Endothelial cell of umbilical vein (primary cell): ENCODE measurements around the gene DCAF5. TPM values are rescaled to one million over a fixed set of nuclear protein-coding genes. Genes with fewer than 3 reads are reported as not detected.

ENCODE experiments used
- BruUV-seq: library from RNA; stranded (reverse); fragments of 400-500 nt; replicated peaks from 2 replicates; lab custom pipeline; 2021; lab: Mats Ljungman, UMichigan
- CTCF ChIA-PET: fragments of 300-600, 350-600 bp; sonication (Branson Sonifier 250); formaldehyde crosslinking; loops from one replicate; lab custom pipeline; 2021; ENCODE audit warnings: antibody characterized with exemption, inconsistent platforms; lab: Charles Lee
- POLR2A ChIA-PET: fragments of 300-600, 350-600 bp; sonication (Branson Sonifier 250); formaldehyde crosslinking; loops from one replicate; lab custom pipeline; 2021; ENCODE audit warnings: antibody characterized with exemption, inconsistent platforms; lab: Charles Lee
- DNase-seq: peaks from one replicate; pipeline ENCODE4 v3.0.0-alpha.2; 2011; ENCODE audit warnings: low read depth, low spot score
- FAIRE-seq: peaks from 2 replicates; lab custom pipeline; 2011; peaks lifted over from hg19 to GRCh38; lab: Jason Lieb, UNC
- H2AFZ ChIP-seq: 2 replicates; pipeline ENCODE4 v1.6.0; 2012; ENCODE audit warnings: low read depth, low read length, control low read depth, inconsistent platforms
- H3K27ac ChIP-seq: 2 replicates; pipeline ENCODE4 v1.5.1; 2011; ENCODE audit warnings: low read depth, mild to moderate bottlenecking, control low read depth, low read length, moderate library complexity; ENCODE audit not compliant: insufficient read depth
- H3K27me3 ChIP-seq, 2 experiments: 2 replicates each; pipeline versions ENCODE4 v1.6.0 to v1.6.1; 2011; ENCODE audit warnings: low read length in 2 of 2, mixed read lengths in 1 of 2; ENCODE audit not compliant: control insufficient read depth in 2 of 2, insufficient read depth in 2 of 2
- H3K36me3 ChIP-seq, 2 experiments: 2 replicates in 1 of 2; 3 replicates in 1 of 2; pipeline ENCODE4 v1.5.1; 2011; ENCODE audit warnings: low read length in 2 of 2, mild to moderate bottlenecking in 1 of 2, moderate library complexity in 1 of 2; ENCODE audit not compliant: control insufficient read depth in 2 of 2, insufficient read depth in 2 of 2; ENCODE audit errors: extremely low read depth in 1 of 2
- H3K4me1 ChIP-seq: 3 replicates; pipeline ENCODE4 v1.5.1; 2011; ENCODE audit warnings: mild to moderate bottlenecking, low read length; ENCODE audit not compliant: control insufficient read depth, insufficient read depth; ENCODE audit errors: extremely low read depth
- H3K4me2 ChIP-seq: 2 replicates; pipeline ENCODE4 v1.6.1; 2011; ENCODE audit warnings: low read length, control low read depth, mixed read lengths; ENCODE audit not compliant: insufficient read depth
- H3K4me3 ChIP-seq, 3 experiments: fragments of 200-600 bp in 1 of 3; sonication (generic), shearing (Covaris generic) in 1 of 3; replicated peaks in 1 of 3; 2 replicates each; pipeline ENCODE4 v1.5.1; 2011 to 2016; ENCODE audit warnings: control low read depth in 3 of 3, low read length in 3 of 3, mild to moderate bottlenecking in 2 of 3, inconsistent platforms in 1 of 3, low read depth in 1 of 3, moderate library complexity in 1 of 3; ENCODE audit not compliant: insufficient read depth in 1 of 3
- H3K79me2 ChIP-seq: 2 replicates; pipeline ENCODE4 v1.6.0; 2012; ENCODE audit warnings: low read length, inconsistent platforms; ENCODE audit not compliant: control insufficient read depth, insufficient read depth
- H3K9ac ChIP-seq: replicated peaks from 2 replicates; pipeline ENCODE3; 2011; ENCODE audit warnings: low read length, control low read depth; ENCODE audit not compliant: insufficient read depth; ENCODE audit errors: extremely low read depth
- H3K9me1 ChIP-seq: replicated peaks from 3 replicates; pipeline ENCODE4 v1.6.0; 2011; ENCODE audit warnings: mild to moderate bottlenecking, low read length; ENCODE audit not compliant: control insufficient read depth, insufficient read depth; ENCODE audit errors: extremely low read depth
- H3K9me3 ChIP-seq: replicated peaks from 2 replicates; pipeline ENCODE4 v1.5.1; 2012; ENCODE audit warnings: low read length, inconsistent platforms; ENCODE audit not compliant: control insufficient read depth, insufficient read depth
- H4K20me1 ChIP-seq: replicated peaks from 2 replicates; pipeline ENCODE3; 2011; ENCODE audit warnings: mild to moderate bottlenecking, low read length; ENCODE audit not compliant: control insufficient read depth, insufficient read depth; ENCODE audit errors: extremely low read depth
- FOS ChIP-seq: IDR thresholded peaks from 2 replicates; pipeline ENCODE4 v1.6.1; 2011; ENCODE audit warnings: mild to moderate bottlenecking, low read length, moderate library complexity, borderline replicate concordance; ENCODE audit not compliant: insufficient read depth
- GATA2 ChIP-seq: IDR thresholded peaks from 2 replicates; pipeline ENCODE4 v1.7.0; 2011; ENCODE audit warnings: low read depth, mild to moderate bottlenecking, moderate library complexity, mixed read lengths, low read length; ENCODE audit not compliant: insufficient read length, insufficient read depth
- JUN ChIP-seq: IDR thresholded peaks from 2 replicates; pipeline ENCODE4 v1.6.1; 2011; ENCODE audit warnings: borderline replicate concordance, low read depth; ENCODE audit not compliant: insufficient read length, insufficient read depth
- MYC ChIP-seq: IDR thresholded peaks from one replicate; pipeline ENCODE4 v1.6.1; 2011; ENCODE audit warnings: mild to moderate bottlenecking, low read depth, low read length
- POLR2A ChIP-seq: IDR thresholded peaks from 2 replicates; pipeline ENCODE4 v1.6.1; 2012; ENCODE audit warnings: low read depth, mild to moderate bottlenecking, control low read depth, low read length
- POLR2AphosphoS5 ChIP-seq: IDR thresholded peaks from 2 replicates; pipeline ENCODE4 v1.6.1; 2012; ENCODE audit warnings: low read depth, mild to moderate bottlenecking, control low read depth, low read length, moderate library complexity; ENCODE audit not compliant: insufficient read depth
- dilution Hi-C: fragments of 300-500 bp; cut with MboI; formaldehyde crosslinking; loops from one replicate; pipeline ENCODE4 v1.15.0; 2019; ENCODE audit warnings: low sequenced_read_pairs; ENCODE audit not compliant: extremely low pct_ligation_motif_present
- intact Hi-C: fragments of 100-400 bp; cut with micrococcal nuclease; formaldehyde crosslinking; loops from one replicate; pipeline ENCODE4 v1.10.0; 2022
- polyA plus RNA-seq, 4 experiments: library from polyadenylated mRNA; depleted of rRNA in 3 of 4; stranded (reverse) in 3 of 4; unstranded in 1 of 4; fragments of >200 nt; gene quantifications; 2 replicates each; pipeline versions ENCODE4 v1.2.1 to v1.2.3, GENCODE V29; 2011 to 2012; ENCODE audit warnings: missing spikeins in 1 of 4
- total RNA-seq: library from RNA; stranded (reverse); gene quantifications from 2 replicates; pipeline ENCODE4 v1.2.3, GENCODE V29; 2021
- TF ChIP-seq, protein P1 (sequence below), 2 donors: IDR thresholded peaks; 1 replicate in 1 of 2; 2 replicates in 1 of 2; pipeline ENCODE4 v1.5.1; 2011; ENCODE audit warnings: low read length in 2 of 2, mild to moderate bottlenecking in 2 of 2, moderate library complexity in 2 of 2, control low read depth in 1 of 2, inconsistent platforms in 1 of 2, low read depth in 1 of 2; ENCODE audit not compliant: insufficient read depth in 1 of 2; ENCODE audit errors: extremely low read depth in 1 of 2

The DCAF5 gene
- total and polyA plus RNA-seq, 2 donors (not counting 3 experiments of a cell fraction or from before 2014, with no cell fraction given), result 37.9 to 52.5 TPM

DNA sequence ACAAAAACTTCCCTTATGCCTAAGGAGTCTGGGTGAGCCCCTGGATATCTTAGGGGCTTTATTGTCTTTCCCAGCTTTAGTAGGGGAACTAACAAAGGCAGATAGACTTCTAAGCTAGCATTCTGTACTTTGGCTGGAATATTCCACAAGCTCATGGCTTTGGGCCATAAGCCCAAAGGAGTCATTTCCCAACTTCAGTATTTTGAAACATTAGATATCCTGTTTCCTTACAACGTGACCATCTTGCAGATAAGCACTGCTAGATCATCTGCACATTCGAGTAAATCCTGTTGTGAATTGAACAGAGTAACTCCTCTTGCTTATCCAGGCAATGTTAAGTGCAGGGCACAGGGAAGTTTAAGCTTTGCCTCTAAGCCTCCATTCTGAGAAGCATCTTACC, 103.2 kb downstream of the DCAF5 start:
- POLR2A ChIA-PET, result interaction anchor here (0.6 to 1.2 kb wide), 4 partner anchors 8 to 186 kb away, joined by 3 to 5 read pairs (median 4); no protein-coding TSS in a partner anchor
- DNase-seq, result peak; percentile 96

More for the DNA sequence above, 103.2 kb downstream of the DCAF5 start:
- Histone ChIP-seq H2AFZ (no peak overlapping the region), H4K20me1 (no peaks in the 10 kb centered on the region), H3K9ac (peak overlapping the region; percentile 28), H3K4me2 (peak overlapping the region; percentile 53), H3K9me3 (no peaks in the 10 kb centered on the region), H3K27ac (peak overlapping the region; percentile 69), H3K4me1 (peaks cover 78% of the 10 kb centered on the region), H3K36me3 (peaks cover 2 to 8% of the 10 kb centered on the region in 2 experiments), H3K27me3 (no peaks in the 10 kb centered on the region), H3K4me3 (no peak overlapping the region), H3K9me1 (no peaks in the 10 kb centered on the region), H3K79me2 (peaks cover 10% of the 10 kb centered on the region)
- intact Hi-C loops, result loop anchor here (1.0 kb wide), 1 partner anchor 70 kb away; the partner anchor contains the start of gene ACTN1
- TF ChIP-seq, protein P1, sequence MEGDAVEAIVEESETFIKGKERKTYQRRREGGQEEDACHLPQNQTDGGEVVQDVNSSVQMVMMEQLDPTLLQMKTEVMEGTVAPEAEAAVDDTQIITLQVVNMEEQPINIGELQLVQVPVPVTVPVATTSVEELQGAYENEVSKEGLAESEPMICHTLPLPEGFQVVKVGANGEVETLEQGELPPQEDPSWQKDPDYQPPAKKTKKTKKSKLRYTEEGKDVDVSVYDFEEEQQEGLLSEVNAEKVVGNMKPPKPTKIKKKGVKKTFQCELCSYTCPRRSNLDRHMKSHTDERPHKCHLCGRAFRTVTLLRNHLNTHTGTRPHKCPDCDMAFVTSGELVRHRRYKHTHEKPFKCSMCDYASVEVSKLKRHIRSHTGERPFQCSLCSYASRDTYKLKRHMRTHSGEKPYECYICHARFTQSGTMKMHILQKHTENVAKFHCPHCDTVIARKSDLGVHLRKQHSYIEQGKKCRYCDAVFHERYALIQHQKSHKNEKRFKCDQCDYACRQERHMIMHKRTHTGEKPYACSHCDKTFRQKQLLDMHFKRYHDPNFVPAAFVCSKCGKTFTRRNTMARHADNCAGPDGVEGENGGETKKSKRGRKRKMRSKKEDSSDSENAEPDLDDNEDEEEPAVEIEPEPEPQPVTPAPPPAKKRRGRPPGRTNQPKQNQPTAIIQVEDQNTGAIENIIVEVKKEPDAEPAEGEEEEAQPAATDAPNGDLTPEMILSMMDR (IDR thresholded peaks at IDR 0.05; ENCODE audit: extremely low read depth in 1 of 2, insufficient read depth in 1 of 2, low read depth in 1 of 2, low read length in 2 of 2), result no peak
- peak; percentile 48 for TF ChIP-seq POLR2AphosphoS5
- TF ChIP-seq POLR2A, result no peak
- TF ChIP-seq FOS, result peak; percentile 37
- TF ChIP-seq JUN, result peak; percentile 5
- peak; percentile 83 for TF ChIP-seq GATA2
- no peak for TF ChIP-seq MYC
- dilution Hi-C loops, result no loop called here
- peak; percentile 94 for FAIRE-seq
- no TSS peak for BruUV-seq
- CTCF ChIA-PET, result interaction anchor here (0.8 to 3.5 kb wide), 5 partner anchors 10 to 114 kb away, joined by 3 to 25 read pairs (median 3); no protein-coding TSS in a partner anchor
